ENCODE data around the gene SYNE4.
"Not testable (repeated sequence)": the region's sequence is repeated elsewhere in the genome, so short reads cannot be mapped to it uniquely, and the experiment has no call there.

The SYNE4 gene, protein sequence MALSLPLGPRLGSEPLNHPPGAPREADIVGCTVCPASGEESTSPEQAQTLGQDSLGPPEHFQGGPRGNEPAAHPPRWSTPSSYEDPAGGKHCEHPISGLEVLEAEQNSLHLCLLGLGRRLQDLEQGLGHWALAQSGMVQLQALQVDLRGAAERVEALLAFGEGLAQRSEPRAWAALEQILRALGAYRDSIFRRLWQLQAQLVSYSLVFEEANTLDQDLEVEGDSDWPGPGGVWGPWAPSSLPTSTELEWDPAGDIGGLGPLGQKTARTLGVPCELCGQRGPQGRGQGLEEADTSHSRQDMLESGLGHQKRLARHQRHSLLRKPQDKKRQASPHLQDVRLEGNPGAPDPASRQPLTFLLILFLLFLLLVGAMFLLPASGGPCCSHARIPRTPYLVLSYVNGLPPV

DNA sequence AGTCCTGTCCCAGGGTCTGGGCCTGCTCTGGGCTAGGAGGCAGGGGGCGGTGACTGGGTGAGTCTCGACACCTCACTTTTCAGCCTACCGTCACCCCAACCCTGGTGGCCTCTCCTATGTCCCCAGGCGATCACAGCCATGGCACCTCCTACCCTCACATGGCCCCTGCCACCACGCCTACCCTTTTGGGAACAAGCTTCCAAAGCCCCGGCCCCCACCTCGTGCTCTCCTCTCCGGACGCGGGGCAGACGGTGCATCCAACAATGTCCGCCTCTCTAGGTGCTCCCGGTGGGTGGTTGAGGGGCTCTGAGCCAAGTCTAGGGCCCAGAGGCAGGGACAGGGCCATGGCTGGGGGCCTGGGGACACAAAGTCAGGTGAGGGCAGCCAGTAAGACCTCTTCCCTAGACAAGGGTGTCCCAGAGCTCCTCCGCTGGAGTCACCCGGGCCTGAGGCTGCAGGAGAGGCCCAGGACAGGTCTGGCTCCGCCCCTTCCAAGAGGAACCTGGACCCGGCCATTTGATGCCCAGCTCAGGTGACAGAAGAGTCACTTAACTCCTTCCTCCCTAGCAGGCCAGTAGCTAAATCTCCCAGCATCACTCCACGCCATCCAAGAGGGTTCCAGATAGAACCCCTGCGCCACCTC lies at the start of gene SYNE4:
TSS of gene SYNE4 (minus strand) at position 478 of the 643 bp plus-strand sequence. CDS start at position 346, 132 bp downstream.
- DNase-seq = no peak

DNA sequence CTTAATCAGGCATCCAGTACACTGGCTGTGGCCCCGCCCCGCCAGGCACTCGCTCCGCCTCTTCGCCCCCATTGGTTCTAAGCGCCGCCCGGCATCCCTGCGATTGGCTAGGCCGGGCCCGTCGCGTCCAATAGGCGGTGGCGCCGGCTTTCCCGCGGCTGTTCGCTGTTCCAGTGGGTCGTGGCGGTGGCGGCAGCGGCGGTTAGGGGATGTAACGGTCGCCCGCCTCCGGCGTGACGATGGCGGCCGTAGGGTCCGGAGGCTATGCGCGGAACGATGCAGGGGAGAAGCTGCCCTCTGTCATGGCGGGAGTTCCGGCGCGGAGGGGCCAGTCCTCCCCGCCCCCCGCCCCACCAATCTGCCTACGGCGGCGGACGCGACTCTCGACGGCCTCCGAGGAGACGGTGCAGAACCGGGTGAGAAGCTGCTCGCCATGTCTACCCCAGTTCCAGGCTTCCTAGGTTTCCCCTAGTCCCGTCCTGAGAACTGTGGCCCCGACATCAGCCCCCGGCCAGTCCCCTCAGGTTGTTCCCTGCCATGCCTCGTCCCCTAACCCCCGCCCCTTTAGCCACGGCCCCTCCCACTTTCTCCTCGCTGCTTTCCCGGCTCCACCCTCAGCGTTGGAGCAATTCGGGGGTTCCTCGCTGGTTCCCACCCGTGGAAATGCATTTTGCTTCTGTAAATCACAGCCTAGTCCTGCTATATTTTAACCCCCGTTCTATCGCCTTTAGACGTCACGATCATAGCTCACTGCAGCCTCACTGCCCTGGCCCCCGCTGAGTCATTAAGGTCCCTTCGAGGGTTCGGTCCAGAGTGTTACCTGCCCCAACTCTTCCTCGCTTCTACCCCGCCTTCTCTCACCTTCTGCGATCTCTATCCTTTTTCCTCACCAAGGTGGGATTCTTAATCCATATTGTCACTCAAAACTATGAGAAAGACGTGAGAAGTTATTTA lies 46.4 kb upstream of the SYNE4 start, which contains the start of gene WDR62:
TSS of gene WDR62 (plus strand) at position 165 of the 954 bp plus-strand sequence. CDS start at position 240, 75 bp downstream.
- peak; percentile 97 for DNase-seq

DNA sequence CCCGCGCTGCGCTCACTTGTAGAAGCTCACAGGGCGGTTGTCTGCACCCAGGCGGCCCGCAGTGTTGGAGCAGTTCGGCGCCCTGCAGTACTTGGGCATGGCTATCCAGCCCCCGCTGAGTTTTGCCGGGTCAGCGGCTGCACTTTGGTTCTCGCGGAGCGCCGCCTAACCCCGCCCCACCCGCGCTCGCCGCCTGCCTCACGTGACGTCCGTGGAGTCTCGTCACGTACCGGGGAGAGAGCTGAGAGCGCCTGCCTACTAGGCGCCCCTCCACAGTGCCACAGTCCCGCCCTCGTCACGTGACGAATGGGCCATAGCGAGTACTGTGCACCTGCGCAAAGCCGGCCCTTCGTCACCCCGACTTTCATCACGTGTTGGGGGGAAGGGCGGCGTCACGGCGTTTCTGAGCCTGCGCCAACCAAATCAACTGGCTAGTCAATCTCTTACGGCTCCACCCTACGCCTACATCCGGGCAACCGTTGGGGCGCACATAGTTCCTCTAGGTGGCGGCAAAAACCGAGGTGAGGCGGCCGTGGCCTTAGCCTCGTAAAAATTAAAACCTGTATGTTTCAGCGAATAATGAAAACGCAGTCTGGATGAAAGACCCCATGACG lies 45.6 kb upstream of the SYNE4 start, which contains the start of gene THAP8:
TSS of gene THAP8 (minus strand) at position 167 of the 614 bp plus-strand sequence. CDS start at position 99, 68 bp downstream.
- peak; percentile 99 for DNase-seq

DNA sequence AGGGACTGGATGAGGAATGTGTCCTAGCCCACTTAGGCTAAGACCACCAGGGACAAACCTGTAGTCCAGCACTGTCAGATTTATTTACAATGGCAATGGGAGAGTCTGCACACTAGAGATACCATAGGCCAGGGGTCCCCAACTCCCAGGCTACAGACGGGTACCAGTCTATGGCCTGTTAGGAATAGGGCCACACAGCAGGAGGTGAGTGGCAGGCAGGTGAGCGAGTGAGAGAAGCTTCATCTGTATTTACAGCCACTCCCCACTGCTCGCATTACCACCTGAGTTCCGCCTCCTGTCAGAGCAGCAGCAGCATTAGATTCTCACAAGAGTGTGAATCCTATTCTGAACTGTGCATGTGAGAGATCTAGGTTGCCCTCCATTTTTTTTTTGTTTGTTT lies 43.0 kb upstream of the SYNE4 start:
- no peak for DNase-seq

DNA sequence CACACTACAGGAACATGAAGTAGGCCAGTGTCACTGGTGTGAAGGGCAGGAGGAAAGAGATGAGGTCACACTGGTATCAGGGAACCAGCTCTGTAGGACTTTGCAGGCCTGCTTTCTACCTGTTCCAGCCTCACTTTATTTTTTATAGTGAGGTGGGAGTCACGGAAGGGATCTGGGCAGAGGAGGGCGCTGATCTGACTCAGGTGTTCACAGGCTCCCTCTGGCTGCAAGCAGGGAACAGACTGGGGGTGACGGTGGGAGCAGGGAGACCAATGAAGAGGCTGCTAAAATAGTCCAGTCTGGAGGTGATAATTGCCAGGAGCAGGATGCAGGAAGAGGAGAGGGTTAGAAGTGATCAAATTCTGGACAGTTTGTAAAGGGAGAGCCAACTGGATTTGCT lies 42.6 kb upstream of the SYNE4 start:
- DNase-seq = no peak

DNA sequence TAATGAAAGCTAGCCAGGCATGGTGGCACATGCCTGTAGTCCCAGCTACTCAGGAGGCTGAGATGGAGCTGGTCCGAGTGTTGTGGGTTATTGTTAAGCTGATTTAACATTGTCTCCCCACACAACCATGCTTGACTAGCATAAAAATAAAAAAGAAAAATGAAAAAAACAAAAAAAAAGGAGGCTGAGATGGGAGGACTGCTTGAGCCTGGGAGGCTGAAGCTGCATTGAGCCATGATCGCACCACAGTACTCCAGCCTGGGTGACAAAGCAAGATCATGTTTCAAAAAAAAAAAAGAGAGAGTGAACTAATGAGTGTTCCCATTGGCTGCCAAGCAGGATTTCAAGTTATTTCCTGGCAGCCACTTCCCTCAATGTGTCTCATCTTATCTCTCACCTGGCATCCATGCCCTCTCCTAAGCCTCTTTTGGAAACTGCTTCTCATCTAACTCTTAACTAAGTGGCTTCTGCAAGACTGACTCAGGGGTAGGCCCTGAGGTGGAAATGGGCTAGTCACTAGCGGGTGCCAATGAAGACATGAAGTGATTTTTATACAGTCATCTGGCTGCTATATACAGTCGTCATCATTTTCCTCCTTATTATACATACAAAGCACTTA lies 40.6 kb upstream of the SYNE4 start:
- no peak for DNase-seq

DNA sequence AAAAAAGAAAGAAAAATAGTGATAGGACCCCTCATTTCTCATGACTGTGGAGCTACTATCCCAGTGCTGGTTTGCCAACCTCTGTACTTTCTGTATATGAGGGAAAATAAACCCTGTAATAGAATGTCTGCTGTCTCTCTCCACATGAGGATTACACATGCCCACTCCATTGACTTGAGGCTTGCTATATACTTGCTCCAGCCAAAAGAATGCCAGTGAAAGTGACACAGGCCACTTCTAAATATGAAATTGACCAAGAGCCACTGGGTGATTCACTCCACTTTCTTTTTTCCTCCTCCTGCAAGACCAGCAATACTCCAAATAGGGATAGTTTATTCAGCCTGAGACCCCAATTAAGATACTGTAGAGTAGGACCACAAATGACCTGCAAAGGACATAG lies 39.2 kb upstream of the SYNE4 start:
- DNase-seq = no peak

DNA sequence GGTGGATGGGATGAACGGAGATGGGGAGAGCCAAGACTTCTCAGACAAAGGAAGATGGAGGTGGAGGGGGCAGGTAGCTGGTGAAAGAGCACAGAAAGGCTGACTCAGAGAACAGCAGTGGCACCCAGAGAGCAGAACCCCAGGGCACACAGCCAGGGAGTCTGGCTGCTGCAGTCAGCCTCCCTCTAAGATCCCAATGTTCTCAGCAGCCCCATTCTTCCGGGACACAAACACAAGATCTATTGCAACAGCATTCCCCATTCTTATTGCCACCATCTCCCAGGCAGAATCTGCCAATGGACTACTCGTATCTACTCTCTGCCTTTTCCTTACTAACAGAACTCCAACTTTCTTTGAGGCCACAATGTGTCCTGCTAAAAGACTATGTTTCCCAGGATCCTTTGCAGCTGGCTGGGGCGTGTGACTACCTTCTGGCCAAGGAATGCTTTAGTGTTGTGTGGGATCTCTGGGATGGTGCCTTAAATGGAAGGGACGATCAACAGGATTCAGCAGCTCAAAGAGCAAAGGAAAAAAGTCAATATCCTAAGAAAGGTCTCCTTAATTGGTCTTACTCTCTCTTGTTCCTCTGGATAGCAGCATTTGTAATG lies 37.9 kb upstream of the SYNE4 start:
- DNase-seq = no peak

DNA sequence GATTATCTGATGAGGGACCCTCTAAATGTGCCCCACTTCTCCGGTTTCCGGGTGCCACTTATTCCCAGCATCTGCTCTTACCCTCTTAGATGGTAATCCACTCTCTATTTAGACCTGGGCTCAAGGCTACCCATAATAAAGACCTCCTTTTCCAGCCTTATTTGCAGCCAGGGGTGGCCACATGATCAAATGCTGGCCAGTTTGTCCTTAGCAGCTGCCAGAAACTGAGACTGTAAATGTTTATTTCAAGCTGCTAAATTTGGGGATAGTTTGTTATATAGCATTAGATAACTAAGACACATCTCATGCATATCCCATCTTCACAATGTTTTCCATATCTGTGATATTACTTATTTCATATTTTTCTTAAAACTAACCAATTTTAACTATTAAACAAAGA lies 35.3 kb upstream of the SYNE4 start:
- DNase-seq = no peak

DNA sequence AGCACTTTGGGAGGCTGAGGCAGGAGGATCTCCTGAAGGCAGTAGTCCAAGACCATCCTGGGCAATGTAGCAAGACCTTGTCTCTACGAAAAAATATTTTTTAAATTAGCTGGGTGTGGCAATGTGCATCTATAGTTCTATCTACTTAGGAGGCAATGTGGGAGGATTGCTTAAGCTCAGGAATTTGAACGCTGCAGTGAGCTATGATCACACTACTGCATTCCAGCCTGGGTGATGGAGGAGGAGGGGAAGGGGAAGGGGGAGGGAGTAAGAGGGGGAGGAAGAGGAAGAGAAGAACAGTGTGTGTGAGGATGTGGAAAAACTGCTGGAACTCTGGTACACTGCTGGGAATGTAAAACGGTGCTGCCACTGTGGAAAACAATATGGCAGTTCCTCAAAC lies 33.2 kb upstream of the SYNE4 start:
- DNase-seq = no peak

DNA sequence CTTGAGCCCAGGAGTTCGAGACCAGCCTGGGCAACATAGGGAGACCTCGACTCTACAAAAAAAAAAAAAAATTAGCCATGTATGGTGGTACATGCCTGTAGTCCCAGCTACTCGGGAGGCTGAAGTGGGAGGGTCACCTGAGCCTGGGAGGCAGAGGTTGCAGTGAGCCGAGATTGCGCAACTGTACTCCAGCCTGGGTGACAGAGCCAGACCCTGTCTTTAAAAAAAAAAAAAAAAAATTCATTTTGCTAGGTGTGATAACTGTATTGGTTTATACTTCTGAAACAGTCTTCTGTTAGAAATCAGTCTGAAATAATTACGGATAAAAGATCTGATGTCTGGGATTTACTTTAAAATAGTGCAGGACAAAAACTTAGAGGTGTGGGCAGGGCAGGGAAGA lies 32.5 kb upstream of the SYNE4 start:
- DNase-seq = not testable (repeated sequence)

DNA sequence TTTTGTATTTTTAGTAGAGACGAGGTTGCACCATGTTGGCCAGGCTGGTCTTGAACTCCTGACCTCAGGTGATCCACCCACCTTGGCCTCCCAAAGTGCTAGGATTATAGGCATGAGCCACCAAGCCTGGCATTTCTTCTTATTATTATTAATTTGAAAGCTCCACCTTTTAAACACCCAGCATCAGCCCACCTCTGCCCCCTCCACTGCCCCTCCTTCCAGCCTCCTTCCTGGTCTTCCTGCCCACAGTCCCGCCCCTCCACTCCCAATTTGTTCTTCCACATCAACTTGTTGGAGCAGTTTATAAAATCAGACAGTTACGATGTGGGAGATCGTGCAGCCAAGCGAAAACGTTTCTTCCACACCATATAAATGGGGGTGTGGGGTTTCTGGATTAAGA lies 31.9 kb upstream of the SYNE4 start:
- no peak for DNase-seq

DNA sequence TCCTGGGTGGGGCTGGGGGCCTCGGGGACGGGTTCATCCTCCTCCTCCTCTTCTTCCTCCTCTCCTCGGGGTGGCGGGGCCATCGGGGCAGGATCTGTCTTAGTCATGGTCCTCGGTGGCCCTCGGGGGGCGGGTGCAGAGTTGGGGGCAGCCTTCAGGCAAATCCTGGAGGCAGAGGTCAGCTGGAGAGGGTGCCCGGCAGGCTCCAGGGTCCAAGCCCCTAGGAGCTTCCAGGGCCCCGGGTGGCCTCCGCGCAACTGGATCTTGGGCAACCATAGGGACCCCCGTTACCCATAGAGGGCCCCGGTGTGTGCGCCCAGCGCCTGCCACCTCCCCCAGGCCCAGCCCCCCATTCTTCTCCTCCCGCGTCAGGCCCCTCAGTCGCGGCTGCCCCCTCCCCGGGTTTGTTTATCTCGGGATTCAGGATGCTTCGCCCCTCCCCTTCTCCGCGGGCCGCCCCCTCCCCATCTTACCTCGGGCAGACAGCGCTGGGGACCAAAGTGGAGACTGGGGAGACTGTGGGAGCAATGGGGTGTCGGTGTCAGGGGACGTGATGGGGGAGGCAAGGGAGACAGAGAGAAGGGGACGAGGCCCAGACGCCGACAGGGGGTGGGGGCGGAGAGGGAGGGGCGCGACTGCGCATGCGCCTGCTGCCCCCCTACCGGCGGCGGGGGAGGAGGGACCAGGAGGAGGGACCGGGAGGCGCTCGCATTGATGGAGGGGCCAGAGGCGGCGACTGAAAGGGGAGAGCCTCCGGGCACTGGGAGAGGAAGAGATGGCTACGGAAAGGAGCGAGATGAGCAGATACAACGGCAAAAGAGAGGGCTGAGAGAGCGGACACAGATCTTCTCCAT lies 23.9 kb upstream of the SYNE4 start, which contains the start of gene CLIP3:
TSS of gene CLIP3 (minus strand) at position 623 of the 854 bp plus-strand sequence. CDS start at position 107, 516 bp downstream.
- DNase-seq = peak; percentile 81

DNA sequence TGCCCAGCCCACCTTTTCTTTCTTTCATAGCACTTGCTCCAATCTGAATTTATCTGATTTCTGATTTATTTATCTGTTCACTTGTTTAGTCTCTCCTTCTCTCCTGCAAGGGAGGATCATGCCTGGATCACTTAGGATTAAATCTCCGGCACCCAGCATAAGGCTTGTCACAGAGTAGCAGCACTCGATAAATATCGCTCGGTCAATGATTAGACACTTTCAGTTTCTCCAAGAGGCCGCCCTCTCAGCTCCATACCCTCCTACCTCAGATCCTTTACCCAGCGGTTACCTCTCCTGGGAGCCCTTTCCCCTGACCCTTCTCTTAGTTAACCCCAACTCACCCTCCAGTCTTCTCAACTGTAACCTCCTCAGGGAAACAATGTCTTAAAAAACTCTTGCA lies 22.7 kb upstream of the SYNE4 start:
- DNase-seq = no peak

DNA sequence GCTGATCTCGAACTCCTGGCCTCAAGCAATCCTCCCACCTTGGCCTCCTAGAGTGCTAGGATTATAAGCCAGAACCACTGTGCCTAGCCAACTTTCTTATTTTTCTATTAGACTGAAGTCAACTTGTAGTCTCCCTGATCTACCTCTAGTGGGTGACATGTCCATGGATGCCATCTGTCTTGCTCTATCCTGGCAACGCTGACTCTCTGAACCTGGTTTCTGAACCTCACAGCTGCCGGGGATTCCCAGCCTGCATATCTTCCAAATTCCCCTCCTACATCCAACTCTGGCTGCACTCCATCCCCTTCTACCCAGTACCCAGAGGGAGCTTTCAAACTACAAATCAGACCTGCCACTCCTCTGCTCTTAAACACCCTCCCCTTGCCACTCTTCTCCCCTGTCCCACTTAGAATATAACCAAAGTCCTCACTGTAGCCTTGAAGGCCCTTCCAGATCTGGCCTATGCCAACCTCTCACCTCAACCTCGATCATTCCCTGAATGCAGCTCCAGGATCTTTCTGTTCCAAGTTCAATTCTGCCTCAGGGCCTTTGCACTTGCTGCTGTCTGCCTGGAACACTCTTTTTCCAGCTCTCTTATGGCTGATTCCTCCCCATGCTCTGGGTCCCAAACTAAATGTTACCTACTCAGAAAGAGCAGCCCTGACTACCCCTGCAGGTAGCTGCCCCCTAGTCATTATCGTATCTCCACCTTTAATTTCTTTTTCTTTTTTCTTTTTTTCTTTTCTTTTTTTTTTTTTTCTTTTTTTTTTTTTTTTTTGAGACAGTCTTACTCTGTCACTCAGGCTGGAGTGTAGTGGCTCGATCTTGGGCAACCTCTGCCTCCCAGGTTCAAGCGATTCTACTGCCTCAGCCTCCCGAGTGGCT lies 21.9 kb upstream of the SYNE4 start:
- no peak for DNase-seq

DNA sequence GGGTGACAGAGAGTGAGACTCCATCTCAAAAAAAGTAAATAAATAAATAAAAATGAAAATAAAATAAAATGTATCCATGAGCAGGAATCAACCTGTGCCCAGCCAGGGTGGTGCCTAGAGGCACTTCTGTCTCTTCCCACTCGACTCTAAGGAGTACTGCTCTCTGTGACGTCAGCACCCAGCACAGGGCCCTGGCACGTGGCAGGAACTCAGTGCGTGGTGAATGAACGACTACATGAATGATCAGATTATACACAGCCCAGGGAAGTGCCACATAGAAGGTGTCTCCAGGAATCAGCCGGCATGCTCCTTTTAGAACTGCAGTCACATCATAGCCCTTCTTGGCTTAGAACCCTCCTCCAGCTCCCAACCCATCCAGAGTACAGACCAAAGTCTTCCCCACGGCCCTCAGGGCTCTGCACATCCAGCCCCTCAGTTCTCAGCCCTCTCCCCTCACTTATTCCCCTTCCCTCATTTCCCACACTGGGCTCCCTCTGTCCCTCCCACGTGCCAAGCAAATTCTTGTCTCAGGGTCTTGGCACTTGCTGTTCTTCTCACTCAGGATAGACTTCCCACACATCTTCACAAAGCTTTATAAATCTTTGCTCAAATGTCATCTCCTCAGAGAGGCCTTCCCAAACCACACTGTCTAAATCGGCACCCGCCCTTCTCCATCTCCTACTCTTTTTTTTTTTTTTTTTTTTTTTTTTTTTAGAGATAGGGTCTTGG lies 19.9 kb upstream of the SYNE4 start:
- DNase-seq = no peak

DNA sequence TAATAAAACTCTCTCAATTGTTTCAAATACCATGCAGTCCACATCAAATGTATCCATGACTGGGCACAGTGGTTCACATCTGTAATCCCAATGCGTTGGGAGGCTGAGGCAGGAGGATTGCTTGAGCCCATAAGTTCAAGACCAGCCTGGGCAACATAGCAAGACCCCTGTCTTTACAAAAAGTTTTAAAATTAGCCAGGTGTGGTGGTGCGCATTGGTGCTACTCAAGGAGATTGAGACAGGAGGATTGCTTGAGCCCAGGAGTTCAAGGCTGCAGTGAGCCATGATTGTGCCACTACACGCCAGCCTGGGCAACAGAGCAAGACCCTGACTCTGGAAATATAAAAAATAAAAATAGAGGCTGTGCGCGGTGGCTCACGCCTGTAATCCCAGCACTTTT lies 19.1 kb upstream of the SYNE4 start:
- DNase-seq = no peak

DNA sequence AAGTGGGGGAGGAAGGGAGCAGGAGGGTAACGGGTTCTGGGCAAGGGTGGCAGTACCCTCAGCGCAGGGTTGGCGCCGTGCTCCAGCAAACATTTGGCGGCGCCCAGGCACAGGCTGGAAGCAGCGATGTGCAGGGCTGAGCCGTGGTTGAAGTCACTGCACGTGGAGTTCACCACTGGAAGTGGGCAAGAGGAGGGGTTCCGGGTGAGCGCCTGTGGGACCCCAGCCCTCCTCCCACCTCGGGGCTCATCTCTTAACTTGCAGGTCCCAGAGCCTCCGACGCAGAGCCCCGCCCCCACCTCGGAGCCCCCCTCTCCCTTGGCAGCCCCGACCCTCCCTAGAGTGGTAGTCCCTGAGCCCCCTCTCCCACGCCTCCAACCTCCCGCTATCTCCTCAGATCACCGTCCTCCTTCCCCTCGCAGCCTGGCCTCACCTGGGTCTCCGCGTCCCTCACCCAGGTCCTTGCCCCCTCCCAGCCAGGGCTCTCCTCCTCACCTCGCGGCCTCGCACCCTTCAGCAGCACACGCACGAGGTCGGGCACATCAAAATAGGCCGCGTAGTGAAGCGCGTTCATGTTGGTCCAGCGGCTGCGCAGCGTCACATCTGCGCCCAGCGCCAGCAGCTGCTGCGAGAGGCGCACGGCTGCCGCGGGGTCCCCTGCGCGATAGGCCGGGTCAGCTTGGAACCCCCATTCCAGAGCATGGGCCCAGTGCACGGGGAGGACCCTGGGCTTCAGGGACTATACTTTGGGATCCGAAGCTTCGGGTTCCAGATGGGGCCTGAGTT lies 17.7 kb upstream of the SYNE4 start:
- DNase-seq = no peak

Measured in activated CD8-positive, alpha-beta memory T cell treated with anti-CD3 and anti-CD28 coated beads, Interleukin-2, amount 50 U/mL, for 48 hours (primary cell).